ENCODE measurements around the gene IKBKG. TPM values are rescaled to one million over a fixed set of nuclear protein-coding genes. Genes with fewer than 3 reads are reported as not detected.

Gene IKBKG
- total and polyA plus RNA-seq, 2 of the 13 experiments (the other 11 are each of a cell fraction or from before 2014, with no cell fraction given) = 30.6 to 44.3 TPM

- TF ChIP-seq PRDM4 (CRISPR knock-in tag; IDR thresholded peaks at IDR 0.05; ENCODE audit: borderline replicate concordance) = no peak
- no peak for TF ChIP-seq ZBTB38 (CRISPR knock-in tag; IDR thresholded peaks at IDR 0.05)
- no peak for TF ChIP-seq ZNF644 (CRISPR knock-in tag; IDR thresholded peaks at IDR 0.05; ENCODE audit: low read depth)
- TF ChIP-seq, protein P1, sequence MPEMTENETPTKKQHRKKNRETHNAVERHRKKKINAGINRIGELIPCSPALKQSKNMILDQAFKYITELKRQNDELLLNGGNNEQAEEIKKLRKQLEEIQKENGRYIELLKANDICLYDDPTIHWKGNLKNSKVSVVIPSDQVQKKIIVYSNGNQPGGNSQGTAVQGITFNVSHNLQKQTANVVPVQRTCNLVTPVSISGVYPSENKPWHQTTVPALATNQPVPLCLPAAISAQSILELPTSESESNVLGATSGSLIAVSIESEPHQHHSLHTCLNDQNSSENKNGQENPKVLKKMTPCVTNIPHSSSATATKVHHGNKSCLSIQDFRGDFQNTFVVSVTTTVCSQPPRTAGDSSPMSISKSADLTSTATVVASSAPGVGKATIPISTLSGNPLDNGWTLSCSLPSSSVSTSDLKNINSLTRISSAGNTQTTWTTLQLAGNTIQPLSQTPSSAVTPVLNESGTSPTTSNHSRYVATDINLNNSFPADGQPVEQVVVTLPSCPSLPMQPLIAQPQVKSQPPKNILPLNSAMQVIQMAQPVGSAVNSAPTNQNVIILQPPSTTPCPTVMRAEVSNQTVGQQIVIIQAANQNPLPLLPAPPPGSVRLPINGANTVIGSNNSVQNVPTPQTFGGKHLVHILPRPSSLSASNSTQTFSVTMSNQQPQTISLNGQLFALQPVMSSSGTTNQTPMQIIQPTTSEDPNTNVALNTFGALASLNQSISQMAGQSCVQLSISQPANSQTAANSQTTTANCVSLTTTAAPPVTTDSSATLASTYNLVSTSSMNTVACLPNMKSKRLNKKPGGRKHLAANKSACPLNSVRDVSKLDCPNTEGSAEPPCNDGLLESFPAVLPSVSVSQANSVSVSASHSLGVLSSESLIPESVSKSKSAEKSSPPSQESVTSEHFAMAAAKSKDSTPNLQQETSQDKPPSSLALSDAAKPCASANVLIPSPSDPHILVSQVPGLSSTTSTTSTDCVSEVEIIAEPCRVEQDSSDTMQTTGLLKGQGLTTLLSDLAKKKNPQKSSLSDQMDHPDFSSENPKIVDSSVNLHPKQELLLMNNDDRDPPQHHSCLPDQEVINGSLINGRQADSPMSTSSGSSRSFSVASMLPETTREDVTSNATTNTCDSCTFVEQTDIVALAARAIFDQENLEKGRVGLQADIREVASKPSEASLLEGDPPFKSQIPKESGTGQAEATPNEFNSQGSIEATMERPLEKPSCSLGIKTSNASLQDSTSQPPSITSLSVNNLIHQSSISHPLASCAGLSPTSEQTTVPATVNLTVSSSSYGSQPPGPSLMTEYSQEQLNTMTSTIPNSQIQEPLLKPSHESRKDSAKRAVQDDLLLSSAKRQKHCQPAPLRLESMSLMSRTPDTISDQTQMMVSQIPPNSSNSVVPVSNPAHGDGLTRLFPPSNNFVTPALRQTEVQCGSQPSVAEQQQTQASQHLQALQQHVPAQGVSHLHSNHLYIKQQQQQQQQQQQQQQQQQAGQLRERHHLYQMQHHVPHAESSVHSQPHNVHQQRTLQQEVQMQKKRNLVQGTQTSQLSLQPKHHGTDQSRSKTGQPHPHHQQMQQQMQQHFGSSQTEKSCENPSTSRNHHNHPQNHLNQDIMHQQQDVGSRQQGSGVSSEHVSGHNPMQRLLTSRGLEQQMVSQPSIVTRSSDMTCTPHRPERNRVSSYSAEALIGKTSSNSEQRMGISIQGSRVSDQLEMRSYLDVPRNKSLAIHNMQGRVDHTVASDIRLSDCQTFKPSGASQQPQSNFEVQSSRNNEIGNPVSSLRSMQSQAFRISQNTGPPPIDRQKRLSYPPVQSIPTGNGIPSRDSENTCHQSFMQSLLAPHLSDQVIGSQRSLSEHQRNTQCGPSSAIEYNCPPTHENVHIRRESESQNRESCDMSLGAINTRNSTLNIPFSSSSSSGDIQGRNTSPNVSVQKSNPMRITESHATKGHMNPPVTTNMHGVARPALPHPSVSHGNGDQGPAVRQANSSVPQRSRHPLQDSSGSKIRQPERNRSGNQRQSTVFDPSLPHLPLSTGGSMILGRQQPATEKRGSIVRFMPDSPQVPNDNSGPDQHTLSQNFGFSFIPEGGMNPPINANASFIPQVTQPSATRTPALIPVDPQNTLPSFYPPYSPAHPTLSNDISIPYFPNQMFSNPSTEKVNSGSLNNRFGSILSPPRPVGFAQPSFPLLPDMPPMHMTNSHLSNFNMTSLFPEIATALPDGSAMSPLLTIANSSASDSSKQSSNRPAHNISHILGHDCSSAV (CRISPR knock-in tag; IDR thresholded peaks at IDR 0.05; ENCODE audit: borderline replicate concordance) = no peak
- TF ChIP-seq ZFP41 (CRISPR knock-in tag; IDR thresholded peaks at IDR 0.05; ENCODE audit: borderline replicate concordance) = no peak
- TF ChIP-seq GABPB1 (CRISPR knock-in tag; IDR thresholded peaks at IDR 0.05) = peak; percentile 22; the same call in 1 of the 2 replicates
- TF ChIP-seq TBX3 (IDR thresholded peaks at IDR 0.05; ENCODE audit: borderline replicate concordance) = no peak
- 0 out of 2 replicates have a peak, but pooled peaks have one; percentile 42 for TF ChIP-seq MEIS1 (CRISPR knock-in tag; IDR thresholded peaks at IDR 0.05; ENCODE audit: borderline replicate concordance)
- TF ChIP-seq HOXD1 (CRISPR knock-in tag; IDR thresholded peaks at IDR 0.05) = peak; percentile 99
- TF ChIP-seq ZNF558 (CRISPR knock-in tag; IDR thresholded peaks at IDR 0.05; ENCODE audit: borderline replicate concordance) = no peak
- no peak for TF ChIP-seq ZBTB49 (CRISPR knock-in tag; IDR thresholded peaks at IDR 0.05; ENCODE audit: borderline replicate concordance)
- no peak for TF ChIP-seq SMARCC2 (IDR thresholded peaks at IDR 0.05)
- TF ChIP-seq ZSCAN21 (CRISPR knock-in tag; IDR thresholded peaks at IDR 0.05; ENCODE audit: borderline replicate concordance) = peak; percentile 38; the same call in 1 of the 2 replicates
- no peak for TF ChIP-seq SOX13 (IDR thresholded peaks at IDR 0.05)
- peak in 1 of 2 experiments; percentile 64; a peak in 2 of 4 replicates for TF ChIP-seq SOX13 (CRISPR knock-in tag; conservative IDR thresholded peaks at IDR 0.05 in 1 of 2, IDR thresholded peaks at IDR 0.05 in 1 of 2)
- TF ChIP-seq NCOA1 (CRISPR knock-in tag; IDR thresholded peaks at IDR 0.05) = no peak
Measured at GRCh38 chrX:154517101-154517781, 30.2 kb upstream of the IKBKG start (continued).
